ENCODE data around the gene AHRR. TPM values are rescaled to one million over a fixed set of nuclear protein-coding genes. Genes with fewer than 3 reads are reported as not detected.

The AHRR gene
- total and polyA plus RNA-seq, 10 of the 15 experiments (the other 5 are each of a cell fraction or from before 2014, with no cell fraction given), result 0.90 to 35.2 (median 19.2) TPM

- TF ChIP-seq IRF3 (IDR thresholded peaks at IDR 0.05) (0 out of 2 replicates have a peak, but pooled peaks have one; percentile 24), BHLHE40 (IDR thresholded peaks at IDR 0.05; ENCODE audit: borderline replicate concordance in 1 of 2, low read depth in 2 of 2, low read length in 1 of 2) (peak; percentile 77 to 83), SP1 (IDR thresholded peaks at IDR 0.05; ENCODE audit: low read depth, low read length) (no peak), EZH2 (IDR thresholded peaks at IDR 0.05; ENCODE audit: borderline replicate concordance, control insufficient read depth, low read depth, low read length) (no peak), MEF2B (IDR thresholded peaks at IDR 0.05; ENCODE audit: partially characterized antibody, poor library complexity, severe bottlenecking) (peak; percentile 69), RBBP5 (conservative IDR thresholded peaks at IDR 0.05) (no peak), REST (IDR thresholded peaks at IDR 0.05; ENCODE audit: low read depth, low read length) (no peak), ZNF384 (IDR thresholded peaks at IDR 0.05; ENCODE audit: borderline replicate concordance, low read depth, low read length) (peak; percentile 96), RAD21 (IDR thresholded peaks at IDR 0.05; ENCODE audit: insufficient read depth, low read depth, low read length) (no peak), RELB (IDR thresholded peaks at IDR 0.05; ENCODE audit: low read depth) (peak; percentile 95), CHD2 (IDR thresholded peaks at IDR 0.05; ENCODE audit: borderline replicate concordance, low read depth, low read length) (0 out of 2 replicates have a peak, but pooled peaks have one; percentile 18), RELA (IDR thresholded peaks at IDR 0.05; ENCODE audit: borderline replicate concordance, partially characterized antibody) (peak; percentile 96), ZBTB40 (IDR thresholded peaks at IDR 0.05; ENCODE audit: borderline replicate concordance) (peak; percentile 72; the same call in 1 of the 2 replicates), CREM (IDR thresholded peaks at IDR 0.05; ENCODE audit: low read depth) (peak; percentile 58; the same call in 1 of the 2 replicates), FOXM1 (IDR thresholded peaks at IDR 0.05; ENCODE audit: low read depth, low read length) (0 out of 2 replicates have a peak, but pooled peaks have one; percentile 63), ATF2 (IDR thresholded peaks at IDR 0.05; ENCODE audit: low read length) (peak; percentile 72; the same call in 1 of the 2 replicates)
These were observed 137.2 kb downstream of the AHRR start (continued) for GRCh38 chr5:458547-459353.

Measured in GM12878 (cell line).